COLO668 (cell line): ENCODE results near the gene EHMT1.
"Not testable (repeated sequence)": the region's sequence is repeated elsewhere in the genome, so short reads cannot be mapped to it uniquely, and the experiment has no call there.

Experiments
- DNase-seq: peaks from one replicate; lab custom pipeline; 2025; ENCODE audit not compliant: unreplicated experiment; lab: John Stamatoyannopoulos, UW

EHMT1 gene

GRCh38 chr9:137734181-137734580 is 115.4 kb downstream of the EHMT1 start:
- DNase-seq = no peak

- not testable (repeated sequence) for DNase-seq
Observed at GRCh38 chr9:137738182-137738696, 119.4 kb downstream of the EHMT1 start.

DNA sequence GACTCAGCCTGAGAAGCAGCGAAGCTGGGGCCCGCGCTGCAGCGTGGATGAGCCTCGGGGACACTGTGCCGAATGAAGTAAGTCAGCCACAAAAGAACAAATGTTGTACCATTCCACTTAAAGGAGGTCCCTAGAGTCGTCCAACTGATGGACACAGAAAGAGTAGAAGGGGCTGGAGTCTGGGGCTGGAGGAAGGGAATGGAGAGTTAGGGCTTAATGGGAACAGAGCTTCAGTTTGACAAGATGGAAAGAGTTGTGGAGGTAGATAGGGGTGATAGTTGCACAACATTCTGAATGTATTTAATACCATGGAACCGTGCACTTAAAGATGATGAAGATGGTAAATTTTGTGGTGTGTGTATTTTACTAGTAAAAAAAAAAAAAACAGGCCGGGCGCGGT is 119.9 kb downstream of the EHMT1 start:
- DNase-seq = no peak

- no peak for DNase-seq
Observed at GRCh38 chr9:137739371-137740309, 120.8 kb downstream of the EHMT1 start.

GRCh38 chr9:137740312-137740711 is 121.5 kb downstream of the EHMT1 start:
- DNase-seq = peak; percentile 11

DNA sequence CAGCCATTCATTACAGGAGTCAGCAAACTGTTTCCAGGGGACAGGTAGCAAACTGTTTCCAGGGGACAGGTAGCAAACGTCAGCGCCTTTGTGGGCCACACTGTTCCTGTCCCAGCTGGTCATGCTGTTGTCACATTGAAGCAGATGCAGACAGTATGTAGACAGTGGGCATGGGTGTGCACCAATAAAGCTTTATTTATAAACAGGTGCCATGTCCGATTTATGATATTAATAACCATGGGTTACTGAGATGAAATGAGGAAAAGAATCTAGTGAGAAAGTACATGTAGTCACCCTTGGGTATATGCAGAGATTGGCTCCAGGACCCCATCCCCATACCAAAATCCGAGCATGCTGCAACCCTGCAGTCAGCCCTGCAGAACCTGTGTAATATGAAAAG is 122.5 kb downstream of the EHMT1 start:
- DNase-seq = no peak

- no peak for DNase-seq
Observed at GRCh38 chr9:137742698-137743097, 123.9 kb downstream of the EHMT1 start.

- no peak for DNase-seq
Observed at GRCh38 chr9:137743695-137744094, 124.9 kb downstream of the EHMT1 start.

- no peak for DNase-seq
Observed at GRCh38 chr9:137744632-137745183, 125.9 kb downstream of the EHMT1 start.

- DNase-seq = peak; percentile 54
Observed at GRCh38 chr9:137745541-137745991, 126.8 kb downstream of the EHMT1 start.

DNA sequence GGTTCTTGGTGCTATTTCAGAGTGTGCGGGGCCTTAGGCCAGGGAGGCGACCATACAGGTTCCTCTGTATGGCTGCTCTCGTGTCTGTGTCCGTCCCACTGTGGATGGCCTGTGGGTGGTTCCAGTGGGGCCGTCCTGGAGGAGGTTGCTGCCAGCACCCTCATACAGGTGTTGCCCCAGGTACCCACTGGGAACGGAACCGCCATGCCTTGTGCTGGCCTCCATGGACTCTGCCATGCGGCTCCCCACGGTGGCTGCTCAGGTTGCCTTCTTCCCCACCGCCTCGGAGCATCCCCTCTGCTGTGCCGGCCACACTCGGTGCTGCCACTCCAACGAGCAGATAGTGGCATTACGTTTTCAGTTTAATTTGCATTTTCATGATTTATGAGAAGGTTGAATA is 129.5 kb downstream of the EHMT1 start:
- DNase-seq = no peak

GRCh38 chr9:137748741-137749140 is 129.9 kb downstream of the EHMT1 start:
- no peak for DNase-seq

DNA sequence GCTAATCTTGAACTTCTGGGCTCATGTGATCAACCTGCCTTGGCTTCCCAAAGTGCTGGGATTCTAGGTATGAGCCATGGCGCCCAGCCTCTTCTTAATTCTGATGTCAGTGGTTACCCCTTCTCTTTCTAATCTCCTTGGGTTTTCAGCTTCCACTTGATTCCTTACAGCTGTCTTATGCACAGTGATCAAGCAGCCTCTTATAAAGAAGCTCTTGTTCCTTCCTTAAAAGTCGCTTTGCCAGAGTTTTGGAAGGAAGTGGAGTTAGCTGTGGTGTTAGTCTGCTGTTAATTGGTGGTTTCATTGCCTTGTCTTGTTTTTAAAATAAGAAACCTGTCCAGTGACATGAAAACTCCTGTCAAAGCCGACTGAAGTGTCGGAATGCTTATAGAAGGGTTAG is 130.7 kb downstream of the EHMT1 start:
- DNase-seq = no peak

GRCh38 chr9:137750007-137750406 is 131.2 kb downstream of the EHMT1 start:
- no peak for DNase-seq

DNA sequence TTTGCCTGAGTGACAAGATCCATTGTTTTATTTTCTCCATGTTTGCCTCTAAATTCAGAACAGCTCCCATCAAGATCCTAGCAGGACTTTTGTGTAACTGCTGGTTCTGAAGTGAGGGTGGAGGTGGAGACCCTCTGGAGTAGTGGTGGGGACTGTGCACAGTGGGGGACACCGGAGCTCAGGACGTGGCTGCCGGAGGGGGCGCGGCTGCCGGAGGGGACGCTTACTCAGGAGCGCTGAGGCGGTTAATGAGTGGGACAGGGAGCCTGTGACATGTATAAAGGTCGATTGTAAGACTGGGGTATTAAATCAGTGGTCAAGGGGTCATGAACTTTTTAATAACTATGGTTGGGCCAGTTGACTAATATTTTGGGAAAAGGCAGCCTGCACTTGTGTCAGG is 131.8 kb downstream of the EHMT1 start:
- DNase-seq = no peak

DNA sequence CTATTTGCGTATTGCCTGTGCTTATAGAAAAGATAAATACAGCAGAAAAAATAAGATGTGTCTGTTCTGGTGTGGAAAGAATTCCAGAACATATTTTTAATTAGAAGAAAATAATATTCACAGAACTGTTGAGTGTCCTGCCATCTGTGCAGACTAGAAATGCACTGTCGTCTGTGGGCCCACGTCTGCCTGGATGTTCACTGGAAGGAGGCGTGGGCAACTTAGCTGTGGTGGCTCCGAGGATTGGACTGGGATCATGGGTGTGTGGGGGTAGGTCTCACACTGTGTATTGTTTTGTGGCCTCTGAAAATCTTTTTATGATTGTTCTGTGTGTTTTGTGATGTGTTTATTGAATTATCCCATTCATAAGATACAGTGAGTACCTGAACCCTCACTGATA is 132.8 kb downstream of the EHMT1 start:
- DNase-seq = no peak

GRCh38 chr9:137752426-137752825 is 133.6 kb downstream of the EHMT1 start:
- no peak for DNase-seq

- DNase-seq = no peak
Observed at GRCh38 chr9:137753192-137753765, 134.5 kb downstream of the EHMT1 start.

GRCh38 chr9:137755261-137755927 is 136.6 kb downstream of the EHMT1 start:
- no peak for DNase-seq

DNA sequence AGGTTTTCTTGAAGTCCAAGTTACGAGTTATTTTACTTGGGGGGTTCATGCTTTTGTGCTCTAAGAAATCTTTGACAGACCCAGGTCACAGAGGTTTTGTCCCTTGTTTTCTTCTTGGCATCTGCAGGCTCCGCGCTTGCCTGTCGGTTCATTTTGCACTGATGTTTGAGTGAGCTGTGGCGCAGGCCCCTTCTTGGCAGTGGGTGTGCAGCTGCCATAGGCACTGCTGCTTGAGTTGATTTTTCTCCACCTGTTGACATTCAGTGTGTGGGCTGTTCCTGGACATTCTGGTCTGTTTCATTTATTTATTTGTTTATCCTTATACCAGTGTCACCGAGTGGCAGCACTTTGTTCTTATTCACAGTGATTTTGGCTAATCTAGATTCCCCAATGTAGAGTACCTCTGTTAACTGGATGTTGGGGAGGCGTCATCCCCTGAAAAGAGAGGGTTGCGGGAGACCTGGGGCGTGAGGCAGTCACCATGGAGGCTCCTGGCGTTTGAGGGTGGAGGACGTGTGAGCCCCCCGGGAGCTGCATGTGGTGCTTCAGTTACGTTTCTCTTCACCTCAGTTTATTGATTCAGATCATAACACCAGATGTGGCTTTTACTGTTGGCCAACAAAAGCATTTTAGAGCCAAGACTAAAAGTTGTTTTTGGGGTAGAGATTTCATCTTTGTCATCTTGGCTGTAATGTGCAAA is 137.4 kb downstream of the EHMT1 start:
- DNase-seq = no peak

DNA sequence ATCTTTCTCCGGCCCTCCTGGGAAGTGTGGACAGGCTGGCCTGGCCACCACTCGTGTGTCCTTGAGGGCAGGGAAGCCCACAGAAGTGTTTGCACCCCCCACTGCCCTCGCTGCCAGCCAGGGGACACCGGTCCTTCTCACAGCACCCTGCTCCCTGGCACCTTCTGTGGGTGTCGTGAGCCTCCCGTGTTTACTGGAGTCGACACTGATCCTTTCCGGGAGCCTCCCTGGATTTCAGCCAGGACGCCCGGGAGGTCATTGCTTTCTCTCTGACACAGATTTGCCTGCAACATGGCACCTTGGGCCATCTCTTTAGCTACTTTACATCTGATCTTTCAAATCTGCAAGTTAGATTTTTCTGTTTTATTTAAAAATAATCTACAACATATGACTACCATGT is 138.3 kb downstream of the EHMT1 start:
- no peak for DNase-seq
